GM18526 (cell line): Measurements from ENCODE around the gene FNIP2.

Source experiments
- POLR2A ChIP-seq: IDR thresholded peaks from 3 replicates; pipeline ENCODE4 v1.6.1; 2011; ENCODE audit not compliant: insufficient read length; ENCODE audit errors: extremely low read depth

Gene FNIP2

DNA sequence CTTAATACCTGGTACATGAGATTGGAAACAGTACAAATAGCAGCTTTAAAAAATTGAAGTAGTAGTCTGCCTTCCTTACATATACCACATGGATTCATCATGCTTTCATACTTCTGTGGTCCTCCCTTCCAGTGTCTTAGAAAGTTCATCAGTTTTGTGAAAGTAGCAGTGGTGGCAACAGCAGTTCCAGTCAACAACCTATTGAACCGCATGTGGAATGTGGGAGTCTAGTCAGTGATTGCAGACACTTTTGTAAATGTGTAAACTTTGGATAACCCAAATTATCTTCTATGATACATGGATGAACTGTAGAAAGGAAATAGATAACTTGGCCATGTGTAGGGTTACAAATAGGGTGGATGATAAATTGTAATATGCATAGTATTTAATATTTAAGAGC is 34.1 kb downstream of the FNIP2 start:
- no peak for TF ChIP-seq POLR2A

DNA sequence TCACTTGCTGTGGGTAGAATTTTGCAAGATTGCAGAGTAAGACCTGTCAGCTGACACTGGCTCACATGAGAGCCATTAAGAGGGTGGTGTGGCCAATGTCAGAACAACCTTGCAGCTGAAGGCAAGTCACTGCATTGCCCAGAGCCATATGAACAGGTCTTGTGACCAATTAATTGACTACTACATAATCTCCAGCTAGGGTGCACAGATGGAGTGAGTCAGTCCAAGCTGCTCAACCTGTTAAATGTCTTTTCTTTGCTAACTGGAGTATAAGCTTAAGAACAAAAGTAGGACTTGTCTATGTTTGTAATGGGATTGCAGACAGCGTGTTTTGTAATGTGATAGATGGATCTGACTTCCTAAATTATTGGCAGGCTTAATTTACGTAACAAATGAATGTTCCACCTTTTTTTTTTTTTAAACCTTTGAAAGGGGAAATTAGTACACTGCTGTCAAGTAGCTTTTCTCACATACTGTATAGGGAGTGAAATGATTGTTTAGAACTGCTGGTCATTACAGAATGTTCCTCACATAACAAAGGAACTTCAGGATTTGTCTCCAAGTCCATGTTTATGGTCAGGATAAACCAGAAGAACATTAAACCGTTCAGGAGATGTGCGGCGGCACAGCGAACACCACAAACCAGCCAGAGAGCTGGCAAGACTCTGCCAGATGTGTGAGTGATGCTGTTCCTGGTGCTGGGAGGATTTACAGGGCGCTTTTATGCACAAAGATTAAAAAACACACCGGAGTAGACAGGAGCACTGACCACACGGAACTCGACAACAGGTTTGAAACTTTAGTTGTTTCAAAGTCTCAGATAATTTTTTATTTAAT is 37.0 kb downstream of the FNIP2 start:
- TF ChIP-seq POLR2A, result no peak

- TF ChIP-seq POLR2A, result no peak
Measured at GRCh38 chr4:158807691-158808090, 38.9 kb downstream of the FNIP2 start.

- TF ChIP-seq POLR2A, result no peak
Measured at GRCh38 chr4:158808399-158808798, 39.6 kb downstream of the FNIP2 start.

DNA sequence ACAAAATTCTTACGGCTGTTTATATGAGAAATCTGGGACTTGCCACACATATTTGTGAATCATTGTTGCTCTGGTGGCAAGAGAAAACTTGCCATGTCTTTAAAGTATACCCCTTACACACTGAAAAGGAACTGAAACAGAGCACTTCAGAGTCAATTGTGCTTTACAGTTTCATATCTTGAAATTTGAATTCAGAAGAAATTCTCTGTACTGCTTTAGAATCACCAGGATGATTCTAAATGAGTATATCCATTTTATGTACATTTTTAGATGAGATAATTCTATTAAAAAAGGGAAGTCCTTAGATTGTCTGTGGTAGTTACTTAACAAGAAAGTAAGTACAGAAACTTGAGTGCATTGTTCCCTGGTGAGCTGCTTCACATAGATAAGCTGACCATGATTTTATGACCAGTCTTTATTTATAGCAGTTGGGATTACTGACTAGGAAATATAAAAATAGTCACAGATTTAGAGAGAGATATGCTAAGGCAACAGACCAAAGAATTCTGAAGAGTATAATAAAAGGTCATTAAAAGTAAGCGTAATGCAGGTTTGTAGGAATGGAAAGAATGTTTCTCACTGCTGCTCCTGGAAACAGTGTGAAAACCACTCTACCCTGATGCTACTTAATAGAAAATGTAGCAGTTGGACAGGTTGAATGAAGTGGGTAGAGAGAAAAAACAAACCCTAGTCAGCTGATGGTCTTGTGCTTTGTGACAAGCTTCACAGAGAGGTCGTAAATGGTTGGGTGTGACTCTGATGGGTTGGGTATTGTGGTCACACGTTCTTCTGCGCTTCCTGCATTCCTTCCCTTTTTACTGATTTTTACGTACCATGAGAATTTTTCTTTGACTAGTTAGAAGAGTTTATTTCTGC is 41.0 kb downstream of the FNIP2 start:
- TF ChIP-seq POLR2A, result no peak

- no peak for TF ChIP-seq POLR2A
Measured at GRCh38 chr4:158810487-158811215, 41.8 kb downstream of the FNIP2 start.

- TF ChIP-seq POLR2A, result no peak
Measured at GRCh38 chr4:158811216-158811540, 42.4 kb downstream of the FNIP2 start.

DNA sequence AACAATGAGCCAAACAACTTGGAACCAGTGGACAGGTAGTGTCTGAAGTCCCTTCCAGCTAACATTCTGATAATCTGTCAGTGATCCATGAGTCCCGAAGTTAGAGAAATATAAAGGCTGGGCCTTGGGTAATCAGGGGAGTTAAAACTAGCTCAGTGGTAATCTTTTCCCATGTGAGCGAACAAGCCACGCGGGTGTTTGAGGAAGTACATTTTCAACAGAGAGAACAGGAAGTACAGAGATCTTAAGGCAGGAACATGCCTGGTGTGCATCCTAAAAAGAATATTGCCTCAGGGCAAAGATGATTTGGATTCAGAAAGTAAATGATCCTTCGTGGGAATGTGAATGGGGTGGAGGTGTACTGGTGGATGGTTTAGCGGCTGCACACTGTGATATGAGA is 42.9 kb downstream of the FNIP2 start:
- TF ChIP-seq POLR2A, result no peak

DNA sequence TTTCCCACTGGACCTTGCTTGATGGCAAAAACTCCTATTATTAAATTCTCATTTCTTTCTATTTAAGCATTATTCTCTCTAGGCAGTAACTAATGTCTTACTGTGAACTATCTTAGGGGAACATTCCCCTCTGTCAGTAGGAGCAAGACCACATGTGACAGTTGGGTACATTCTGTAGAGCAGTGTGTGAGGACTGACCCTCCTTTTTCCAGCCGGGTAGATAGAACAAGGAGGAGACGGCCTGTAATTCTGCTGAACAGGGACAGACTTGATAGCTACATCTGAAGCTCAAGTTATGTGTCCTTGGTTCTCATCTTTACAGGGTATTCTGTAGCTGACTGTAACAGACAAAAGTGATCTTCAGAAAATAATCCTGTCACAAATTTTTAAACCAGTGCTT is 43.3 kb downstream of the FNIP2 start:
- no peak for TF ChIP-seq POLR2A

GRCh38 chr4:158812543-158812942 is 43.7 kb downstream of the FNIP2 start:
- TF ChIP-seq POLR2A, result no peak

DNA sequence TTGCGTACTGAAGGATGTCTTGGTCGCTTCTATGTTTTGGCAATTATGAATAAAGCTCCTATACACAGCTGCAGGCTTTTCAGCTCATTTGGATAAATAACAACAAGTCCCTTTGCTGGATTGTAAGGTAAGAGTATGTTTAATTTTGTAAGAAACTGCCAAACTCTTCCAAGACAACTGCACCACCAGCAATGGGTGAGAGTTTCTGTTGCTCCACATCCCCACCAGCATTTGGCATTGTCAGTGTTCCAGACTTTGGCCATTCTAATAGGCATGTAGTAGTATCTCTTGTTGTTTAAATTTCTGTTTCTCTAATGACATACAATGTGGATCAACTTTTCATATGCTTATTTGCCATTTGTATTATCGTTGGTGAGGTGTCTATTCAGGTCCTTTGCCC is 44.3 kb downstream of the FNIP2 start:
- no peak for TF ChIP-seq POLR2A

GRCh38 chr4:158814207-158814606 is 45.4 kb downstream of the FNIP2 start:
- TF ChIP-seq POLR2A, result no peak

- TF ChIP-seq POLR2A, result no peak
Measured at GRCh38 chr4:158814636-158815330, 46.0 kb downstream of the FNIP2 start.

GRCh38 chr4:158816955-158817354 is 48.1 kb downstream of the FNIP2 start:
- no peak for TF ChIP-seq POLR2A

- TF ChIP-seq POLR2A, result no peak
Measured at GRCh38 chr4:158817562-158818296, 48.9 kb downstream of the FNIP2 start.

GRCh38 chr4:158818560-158819140 is 49.8 kb downstream of the FNIP2 start:
- TF ChIP-seq POLR2A, result no peak
